K562 (cell line): ENCODE data around the gene SCN8A. TPM values are rescaled to one million over a fixed set of nuclear protein-coding genes. Genes with fewer than 3 reads are reported as not detected.

Source experiments
- CXXC5 ChIP-seq: fragments of 250-450 bp; sonication (Bioruptor Pico); IDR thresholded peaks from 2 replicates; pipeline ENCODE4 v1.8.0; 2022; ENCODE audit warnings: inconsistent platforms, mild to moderate bottlenecking, moderate library complexity
- JUND ChIP-seq, 2 experiments: IDR thresholded peaks; 2 replicates in 1 of 2; 3 replicates in 1 of 2; pipeline ENCODE4 v1.6.1; 2011; ENCODE audit warnings: borderline replicate concordance in 2 of 2, low read depth in 2 of 2, low read length in 2 of 2, improper control_type of control experiment in 1 of 2, missing biosample characterization in 1 of 2, missing genetic modification characterization in 1 of 2, missing genetic modification reagents in 1 of 2
- MYC ChIP-seq, 2 experiments: fragments of 250-450 bp in 1 of 2; sonication (Bioruptor Pico) in 1 of 2; IDR thresholded peaks; 2 replicates each; pipeline versions ENCODE4 v1.5.1 to v1.6.1; 2012 to 2021; ENCODE audit warnings: low read depth in 2 of 2, borderline replicate concordance in 1 of 2, improper control_type of control experiment in 1 of 2, low read length in 1 of 2, mild to moderate bottlenecking in 1 of 2, moderate library complexity in 1 of 2
- PPARD ChIP-seq: fragments of 250-450 bp; sonication (Bioruptor Pico); IDR thresholded peaks from 2 replicates; pipeline ENCODE4 v1.8.0; 2022; ENCODE audit warnings: inconsistent platforms, mild to moderate bottlenecking, moderate library complexity
- RCOR1 ChIP-seq, 2 experiments: IDR thresholded peaks; 2 replicates each; pipeline ENCODE4 v1.6.1; 2012; ENCODE audit warnings: low read depth in 2 of 2, low read length in 2 of 2, borderline replicate concordance in 1 of 2, improper control_type of control experiment in 1 of 2
- SMAD3 ChIP-seq: fragments of 450-650 bp; formaldehyde crosslinking; conservative IDR thresholded peaks from 2 replicates; pipeline ENCODE4 v1.4.0; 2020; ENCODE audit warnings: mild to moderate bottlenecking
- ZC3H4 ChIP-seq: sonication (generic); formaldehyde crosslinking; IDR thresholded peaks from 2 replicates; pipeline ENCODE4 v1.9.0; 2021; ENCODE audit warnings: missing genetic modification reagents, borderline replicate concordance
- ZNF398 ChIP-seq: fragments of 250-450 bp; sonication (Bioruptor Pico); IDR thresholded peaks from 2 replicates; pipeline ENCODE4 v1.8.0; 2021; ENCODE audit warnings: moderate library complexity, mild to moderate bottlenecking, inconsistent platforms
- ZZZ3 ChIP-seq: fragments of 450-650 bp; IDR thresholded peaks from 2 replicates; pipeline ENCODE4 v1.6.1; 2016; ENCODE audit warnings: antibody characterized with exemption, mild to moderate bottlenecking, moderate library complexity
- polyA plus RNA-seq, 8 experiments: library from polyadenylated mRNA; depleted of rRNA in 4 of 8; stranded (reverse) in 5 of 8; unstranded in 3 of 8; fragments of >200 nt; fragmentation: Nextera tagmentation in 2 of 8; fragmentation: Illumina TruSeq in 1 of 8; extraction: Ambion mirVana in 2 of 8; extraction: Trizol in 1 of 8; gene quantifications; 2 replicates each; pipeline versions ENCODE4 v1.2.1 to v1.2.3, GENCODE V29; 2011 to 2014; ENCODE audit warnings: inconsistent platforms in 1 of 8, missing spikeins in 1 of 8
- total RNA-seq, 7 experiments: library from RNA; depleted of rRNA in 6 of 7; stranded (reverse); fragments of >200 nt in 6 of 7; fragmentation: Illumina TruSeq in 2 of 7; extraction: Trizol in 2 of 7; gene quantifications; 2 replicates each; pipeline versions ENCODE4 v1.2.1 to v1.2.3, GENCODE V29; 2011 to 2021; ENCODE audit warnings: low replicate concordance in 1 of 7
- TF ChIP-seq, protein P1 (sequence below), 3 experiments: IDR thresholded peaks in 2 of 3; conservative IDR thresholded peaks in 1 of 3; 2 replicates each; pipeline ENCODE4 v1.5.1; 2011 to 2012; ENCODE audit warnings: low read length in 3 of 3, mild to moderate bottlenecking in 3 of 3, control low read depth in 2 of 3, improper control_type of control experiment in 1 of 3, inconsistent platforms in 1 of 3, low read depth in 1 of 3, mixed read lengths in 1 of 3, moderate library complexity in 1 of 3; ENCODE audit not compliant: insufficient read depth in 2 of 3

Gene SCN8A
- total and polyA plus RNA-seq, 9 of the 15 experiments (the other 6 are each of a cell fraction or from before 2014, with no cell fraction given): 0.03 to 0.29 (median 0.15) TPM; not detected in 1

- no peak for TF ChIP-seq PPARD (CRISPR knock-in tag)
- TF ChIP-seq JUND (IDR thresholded peaks at IDR 0.05; ENCODE audit: borderline replicate concordance, low read depth, low read length): no peak
- TF ChIP-seq JUND (tag; IDR thresholded peaks at IDR 0.05; ENCODE audit: borderline replicate concordance, low read depth, low read length): no peak
- TF ChIP-seq, protein P1, sequence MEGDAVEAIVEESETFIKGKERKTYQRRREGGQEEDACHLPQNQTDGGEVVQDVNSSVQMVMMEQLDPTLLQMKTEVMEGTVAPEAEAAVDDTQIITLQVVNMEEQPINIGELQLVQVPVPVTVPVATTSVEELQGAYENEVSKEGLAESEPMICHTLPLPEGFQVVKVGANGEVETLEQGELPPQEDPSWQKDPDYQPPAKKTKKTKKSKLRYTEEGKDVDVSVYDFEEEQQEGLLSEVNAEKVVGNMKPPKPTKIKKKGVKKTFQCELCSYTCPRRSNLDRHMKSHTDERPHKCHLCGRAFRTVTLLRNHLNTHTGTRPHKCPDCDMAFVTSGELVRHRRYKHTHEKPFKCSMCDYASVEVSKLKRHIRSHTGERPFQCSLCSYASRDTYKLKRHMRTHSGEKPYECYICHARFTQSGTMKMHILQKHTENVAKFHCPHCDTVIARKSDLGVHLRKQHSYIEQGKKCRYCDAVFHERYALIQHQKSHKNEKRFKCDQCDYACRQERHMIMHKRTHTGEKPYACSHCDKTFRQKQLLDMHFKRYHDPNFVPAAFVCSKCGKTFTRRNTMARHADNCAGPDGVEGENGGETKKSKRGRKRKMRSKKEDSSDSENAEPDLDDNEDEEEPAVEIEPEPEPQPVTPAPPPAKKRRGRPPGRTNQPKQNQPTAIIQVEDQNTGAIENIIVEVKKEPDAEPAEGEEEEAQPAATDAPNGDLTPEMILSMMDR (IDR thresholded peaks at IDR 0.05 in 2 of 3, conservative IDR thresholded peaks at IDR 0.05 in 1 of 3; ENCODE audit: insufficient read depth in 2 of 3, low read depth in 1 of 3, low read length in 3 of 3): peak; percentile 21 to 73 (median 54); a peak in 4 of 6 replicates
- TF ChIP-seq ZNF398 (CRISPR knock-in tag): no peak
- peak; percentile 61 for TF ChIP-seq CXXC5 (CRISPR knock-in tag)
- TF ChIP-seq RCOR1 (IDR thresholded peaks at IDR 0.05; ENCODE audit: borderline replicate concordance in 1 of 2, low read depth in 2 of 2, low read length in 2 of 2): 0 out of 4 replicates have a peak, but pooled peaks of 1 of the 2 experiments have one; percentile 2
- TF ChIP-seq SMAD3 (CRISPR knock-in tag): no peak
- no peak for TF ChIP-seq ZC3H4 (CRISPR knock-in tag)
- no peak for TF ChIP-seq ZZZ3
- TF ChIP-seq MYC (IDR thresholded peaks at IDR 0.05; ENCODE audit: low read depth, low read length): no peak
- no peak for TF ChIP-seq MYC (CRISPR knock-in tag; IDR thresholded peaks at IDR 0.05; ENCODE audit: borderline replicate concordance, low read depth)
Measured at GRCh38 chr12:51814311-51815088, 223.5 kb downstream of the SCN8A start (continued).
